EL (cell line): ENCODE results near the gene DLG5.

ENCODE experiments used
- DNase-seq: peaks from one replicate; pipeline ENCODE4 v3.0.0-alpha.2; 2016

Gene DLG5

DNA sequence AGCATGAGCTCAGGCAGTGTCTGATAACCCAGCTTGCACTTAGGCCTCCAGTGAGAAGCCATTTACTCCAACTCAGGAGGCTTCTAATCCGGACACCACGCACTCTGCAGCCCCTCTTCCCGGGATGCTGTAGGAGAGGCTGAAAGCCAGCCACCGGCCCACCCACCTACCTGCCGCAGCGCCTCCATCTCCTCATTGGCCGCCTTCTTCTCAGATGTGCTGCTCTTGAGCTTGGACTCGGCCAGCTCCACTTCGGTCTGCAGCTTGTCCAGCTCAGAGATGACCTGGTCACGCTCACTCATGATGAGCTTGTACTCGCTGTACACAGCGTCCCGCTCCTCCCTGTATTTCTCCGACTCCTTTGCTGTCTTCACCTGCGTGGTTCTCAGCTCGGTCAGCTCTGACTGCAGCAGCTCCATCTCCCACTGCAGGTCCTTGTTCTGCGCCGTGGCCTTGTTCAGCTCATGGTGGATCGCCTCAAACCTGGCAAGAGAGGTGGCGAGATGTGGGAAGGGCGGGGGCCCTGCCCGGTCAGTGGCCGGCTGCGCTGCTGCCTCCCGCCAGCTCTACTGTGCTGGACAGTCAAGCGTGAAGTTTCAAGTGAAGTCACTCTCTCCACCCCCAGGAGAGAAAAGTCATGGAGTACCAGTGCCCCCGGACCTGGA lies 84.7 kb downstream of the DLG5 start:
- DNase-seq: no peak

- no peak for DNase-seq
These were observed 85.9 kb downstream of the DLG5 start for GRCh38 chr10:77840636-77841035.

DNA sequence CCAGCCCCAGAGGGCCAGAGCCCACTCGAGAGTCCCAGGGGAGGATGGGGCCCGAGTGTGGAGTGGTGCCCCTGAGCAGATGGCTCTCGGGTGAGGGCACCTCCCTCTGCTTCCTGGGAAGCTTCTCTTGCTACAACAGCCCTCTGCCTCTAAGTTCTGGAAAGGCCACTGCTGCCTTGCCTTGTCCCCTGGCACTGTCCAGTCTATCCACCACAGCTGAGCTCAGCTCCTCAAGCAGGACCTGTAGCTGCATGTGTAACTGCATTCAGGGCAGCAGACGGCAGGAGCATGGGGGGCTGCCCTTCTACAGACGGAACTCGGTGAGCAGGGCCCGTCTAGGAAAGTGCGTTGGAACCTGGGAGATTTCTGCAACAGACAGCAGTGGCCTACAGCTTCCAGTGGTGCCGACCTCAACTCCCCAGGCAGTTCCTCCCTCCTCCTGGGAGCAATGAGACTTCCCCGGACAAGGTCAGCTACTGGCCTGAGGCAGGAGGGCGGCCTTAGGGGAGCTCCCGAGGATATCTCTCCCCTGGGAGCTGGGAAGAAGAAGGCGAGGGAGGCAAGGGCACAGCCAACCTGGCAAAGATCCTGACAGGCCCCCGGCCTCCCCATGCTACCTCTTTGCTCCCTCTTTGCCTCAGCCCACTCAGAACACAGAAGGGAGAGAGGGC lies 88.5 kb downstream of the DLG5 start:
- no peak for DNase-seq

- DNase-seq: peak; percentile 33
These were observed 89.2 kb downstream of the DLG5 start for GRCh38 chr10:77837248-77837924.

GRCh38 chr10:77836299-77836820 lies 90.2 kb downstream of the DLG5 start:
- no peak for DNase-seq

DNA sequence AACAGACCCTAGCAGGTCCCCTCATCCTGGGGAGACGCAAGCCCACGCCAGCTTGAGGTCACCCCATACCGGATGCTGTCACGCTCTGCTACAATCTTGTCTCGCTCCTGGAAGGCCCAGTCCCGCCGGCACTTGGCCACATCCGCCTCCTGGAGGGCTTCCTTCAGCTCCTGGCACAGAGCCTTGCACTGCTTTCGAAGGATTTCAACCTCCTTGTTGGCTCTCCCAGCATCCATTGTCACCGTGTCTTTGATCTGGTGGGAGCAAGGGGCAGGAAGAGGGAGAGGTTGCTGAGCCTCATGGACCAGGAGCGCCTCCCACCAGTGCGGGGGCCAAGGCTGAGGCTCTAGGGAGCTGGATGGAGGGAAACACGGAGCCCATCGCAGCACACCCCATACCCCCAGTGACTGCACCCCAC lies 90.9 kb downstream of the DLG5 start:
- no peak for DNase-seq

- no peak for DNase-seq
These were observed 91.4 kb downstream of the DLG5 start for GRCh38 chr10:77834943-77835668.

- no peak for DNase-seq
These were observed 92.0 kb downstream of the DLG5 start for GRCh38 chr10:77834540-77834939.

GRCh38 chr10:77833792-77834191 lies 92.8 kb downstream of the DLG5 start:
- no peak for DNase-seq

- no peak for DNase-seq
These were observed 93.3 kb downstream of the DLG5 start for GRCh38 chr10:77833225-77833624.

GRCh38 chr10:77832238-77832637 lies 94.3 kb downstream of the DLG5 start:
- DNase-seq: no peak

DNA sequence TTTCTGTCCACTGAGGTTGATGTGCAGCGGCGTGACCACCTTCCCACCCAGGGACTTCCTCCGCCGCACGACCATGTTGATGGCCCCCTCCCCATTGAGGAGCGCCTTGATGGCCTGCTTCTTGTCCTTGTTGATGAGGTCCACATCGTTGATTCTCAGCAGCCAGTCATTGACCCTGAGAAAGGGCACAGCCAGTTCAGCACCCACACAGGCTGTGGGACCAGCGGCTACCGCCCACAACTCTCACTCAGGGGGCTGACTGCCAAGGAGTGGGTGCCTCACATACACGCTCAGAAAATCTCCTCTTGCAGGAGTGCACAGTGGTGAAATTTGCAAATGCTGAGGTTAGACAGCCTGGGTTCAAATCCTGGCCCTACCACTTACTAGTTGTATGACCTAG lies 97.2 kb downstream of the DLG5 start:
- DNase-seq: no peak

DNA sequence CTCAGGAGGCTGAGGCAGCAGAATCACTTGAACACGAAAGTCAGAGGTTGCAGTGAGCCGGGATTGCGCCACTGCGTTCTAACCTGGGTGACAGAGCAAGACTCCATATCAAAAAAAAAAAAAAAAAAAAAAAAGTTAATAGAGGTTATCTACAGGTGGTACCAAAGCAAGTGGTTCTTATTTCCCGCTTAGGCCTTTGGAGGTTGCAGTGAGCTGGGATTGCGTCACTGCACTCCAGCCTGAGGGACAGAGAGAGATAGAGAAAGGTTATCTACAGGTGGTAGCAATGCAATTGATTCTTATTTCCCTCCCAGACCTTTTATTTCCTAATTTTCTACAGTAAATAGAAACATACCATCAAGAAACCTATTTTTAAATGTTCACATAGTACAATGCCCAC lies 98.2 kb downstream of the DLG5 start:
- no peak for DNase-seq

DNA sequence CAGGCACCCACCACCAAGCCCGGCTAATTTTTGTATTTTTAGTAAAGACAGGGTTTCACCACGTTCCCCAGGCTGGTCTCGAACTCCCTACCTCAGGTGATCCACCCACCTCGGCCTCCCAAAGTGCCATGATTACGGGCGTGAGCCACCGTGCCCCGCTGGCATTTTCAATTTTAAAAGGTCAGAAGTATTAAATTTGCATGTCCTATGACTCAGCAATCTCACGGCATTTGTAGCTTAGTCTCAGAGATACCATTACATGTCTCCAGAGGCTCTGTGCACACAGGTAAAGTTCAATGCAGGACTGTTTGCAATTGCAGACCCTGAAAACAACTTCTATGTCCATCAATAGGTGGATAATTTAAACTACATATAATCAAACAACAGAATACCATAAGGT lies 99.2 kb downstream of the DLG5 start:
- no peak for DNase-seq

DNA sequence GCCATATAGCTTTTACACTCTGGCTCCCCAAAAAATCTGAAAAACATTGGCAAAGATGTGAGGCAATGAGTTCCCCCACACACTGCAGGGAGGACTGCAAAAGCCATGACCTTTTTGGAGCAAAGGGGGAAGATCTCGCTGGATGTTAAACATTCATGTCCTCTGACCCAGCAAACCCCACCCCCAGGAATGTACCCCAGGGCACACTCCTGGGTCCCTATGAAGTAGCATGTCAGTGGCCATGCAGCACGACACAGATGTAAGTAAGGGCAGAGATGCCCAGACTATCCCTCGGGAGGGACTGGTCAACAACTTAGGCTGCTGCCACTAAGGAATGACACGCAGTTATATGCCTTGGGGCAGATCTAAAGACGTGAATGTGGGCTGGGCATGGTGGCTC lies 100.6 kb downstream of the DLG5 start:
- DNase-seq: peak; percentile 11

DNA sequence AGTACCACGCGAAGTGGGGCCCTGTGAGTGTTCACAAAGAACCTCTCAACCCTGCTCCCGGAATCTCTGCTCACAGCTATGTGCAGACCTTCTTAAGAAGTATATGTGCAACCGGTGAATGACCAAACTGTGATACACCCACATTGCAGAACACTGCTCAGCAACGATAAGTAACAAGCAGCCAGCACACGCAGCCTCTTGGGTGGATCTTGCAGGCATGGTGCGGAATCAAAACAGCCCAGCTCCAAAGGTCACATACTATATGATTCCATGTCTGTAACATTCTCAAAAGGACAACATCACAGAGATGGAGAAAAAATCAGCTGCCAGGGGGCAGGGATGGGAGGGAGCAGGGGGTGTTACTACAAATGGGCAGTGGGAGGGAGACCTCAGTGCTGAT lies 101.6 kb downstream of the DLG5 start:
- no peak for DNase-seq

DNA sequence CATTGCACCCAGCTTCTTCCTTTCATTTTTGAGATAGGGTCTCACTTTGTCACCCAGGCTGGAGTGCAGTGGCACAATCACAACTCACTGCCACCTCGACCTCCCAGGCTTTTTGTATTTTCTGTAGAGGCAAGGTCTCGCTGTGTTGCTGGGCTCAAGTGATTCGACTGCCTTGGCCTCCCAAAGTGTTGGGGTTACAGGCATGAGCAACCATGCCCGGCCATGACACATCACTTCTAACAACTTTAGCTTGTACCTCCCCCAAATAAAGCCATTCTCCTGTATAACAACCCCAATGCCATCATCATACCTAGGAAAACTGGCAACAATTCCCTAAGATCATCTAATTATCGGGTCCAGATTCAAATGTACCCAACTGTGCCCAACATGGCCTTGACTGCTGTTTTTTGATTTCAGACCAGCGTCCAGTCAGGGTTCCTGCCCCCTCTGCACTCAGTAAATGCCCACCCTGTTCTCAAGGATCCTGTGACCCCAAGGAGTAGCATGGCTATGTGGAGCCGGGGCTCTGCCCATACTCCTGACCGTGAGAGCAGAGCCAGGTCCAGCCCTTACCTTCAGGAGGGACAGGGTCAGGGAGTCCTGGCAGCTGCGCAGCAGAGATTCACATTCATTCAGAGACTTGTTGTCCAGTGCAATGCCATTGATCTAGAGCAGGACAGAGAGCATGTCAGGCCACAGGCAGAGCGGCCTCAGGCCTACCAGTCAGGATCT lies 102.6 kb downstream of the DLG5 start:
- DNase-seq: no peak

- DNase-seq: no peak
These were observed 105.0 kb downstream of the DLG5 start for GRCh38 chr10:77821551-77821950.

DNA sequence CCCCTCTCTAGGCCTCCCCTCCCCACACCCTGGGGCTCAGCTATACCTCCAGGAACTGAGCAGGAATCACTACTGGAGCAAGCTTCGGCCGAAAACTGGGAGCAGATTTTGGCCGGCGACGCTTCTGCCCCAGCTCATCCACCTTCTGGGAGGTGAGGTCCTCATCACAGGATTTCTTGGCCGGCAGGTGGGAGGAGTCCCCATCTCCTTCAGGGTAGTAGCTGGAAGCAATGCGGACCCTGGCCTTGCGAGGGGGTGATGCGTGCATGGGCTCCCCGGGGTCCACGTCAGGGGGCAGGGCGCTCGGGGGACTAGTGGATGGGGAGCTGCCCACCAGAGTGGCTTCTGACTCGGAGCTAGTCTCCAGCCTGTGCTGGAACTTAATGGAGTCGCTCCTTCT lies 105.5 kb downstream of the DLG5 start:
- DNase-seq: no peak

- DNase-seq: no peak
These were observed 106.2 kb downstream of the DLG5 start for GRCh38 chr10:77820349-77820748.

- DNase-seq: no peak
These were observed 107.1 kb downstream of the DLG5 start for GRCh38 chr10:77819210-77820112.

- no peak for DNase-seq
These were observed 108.2 kb downstream of the DLG5 start for GRCh38 chr10:77818378-77818777.
